Activated naive CD4-positive, alpha-beta T cell treated with Interleukin-2 at 50 U/mL for 16 hours (primary cell): ENCODE results near the gene SLC27A2.

Source experiments
- DNase-seq: peaks from one replicate; pipeline ENCODE4 v3.0.0-alpha.2; 2020

SLC27A2 gene

GRCh38 chr15:50192926-50193620 lies 11.1 kb downstream of the SLC27A2 start:
- DNase-seq, result no peak

- no peak for DNase-seq
These were observed 20.0 kb downstream of the SLC27A2 start for GRCh38 chr15:50202003-50202402.

- no peak for DNase-seq
These were observed 24.0 kb downstream of the SLC27A2 start for GRCh38 chr15:50206020-50206419.

- DNase-seq, result no peak
These were observed 27.8 kb downstream of the SLC27A2 start for GRCh38 chr15:50209809-50210208.

GRCh38 chr15:50210462-50211157 lies 28.6 kb downstream of the SLC27A2 start:
- no peak for DNase-seq

GRCh38 chr15:50218291-50218690 lies 36.3 kb downstream of the SLC27A2 start:
- no peak for DNase-seq

- no peak for DNase-seq
These were observed 36.7 kb downstream of the SLC27A2 start for GRCh38 chr15:50218691-50219090.

GRCh38 chr15:50219820-50220219 lies 37.8 kb downstream of the SLC27A2 start:
- DNase-seq, result no peak

- DNase-seq, result no peak
These were observed 40.2 kb downstream of the SLC27A2 start for GRCh38 chr15:50222181-50222580.

- no peak for DNase-seq
These were observed 42.6 kb downstream of the SLC27A2 start for GRCh38 chr15:50224606-50225005.

GRCh38 chr15:50225057-50225456 lies 43.1 kb downstream of the SLC27A2 start:
- no peak for DNase-seq

GRCh38 chr15:50225938-50226337 lies 43.9 kb downstream of the SLC27A2 start:
- DNase-seq, result no peak

GRCh38 chr15:50227076-50227475 lies 45.1 kb downstream of the SLC27A2 start:
- no peak for DNase-seq

GRCh38 chr15:50228866-50229265 lies 46.9 kb downstream of the SLC27A2 start:
- no peak for DNase-seq

- DNase-seq, result no peak
These were observed 47.3 kb downstream of the SLC27A2 start for GRCh38 chr15:50229336-50229735.

- no peak for DNase-seq
These were observed 49.8 kb downstream of the SLC27A2 start for GRCh38 chr15:50231761-50232160.

GRCh38 chr15:50232791-50233190 lies 50.8 kb downstream of the SLC27A2 start:
- no peak for DNase-seq

GRCh38 chr15:50233192-50233736 lies 51.3 kb downstream of the SLC27A2 start:
- DNase-seq, result no peak

- no peak for DNase-seq
These were observed 52.8 kb downstream of the SLC27A2 start for GRCh38 chr15:50234764-50235163.

GRCh38 chr15:50235794-50236193 lies 53.8 kb downstream of the SLC27A2 start:
- no peak for DNase-seq

GRCh38 chr15:50236433-50236832 lies 54.4 kb downstream of the SLC27A2 start:
- no peak for DNase-seq

GRCh38 chr15:50238255-50238654 lies 56.3 kb downstream of the SLC27A2 start:
- DNase-seq, result no peak

GRCh38 chr15:50241684-50242450 lies 59.9 kb downstream of the SLC27A2 start:
- no peak for DNase-seq

- DNase-seq, result no peak
These were observed 62.2 kb downstream of the SLC27A2 start for GRCh38 chr15:50244153-50244552.
